Measurements from ENCODE around the gene RNF183. TPM values are rescaled to one million over a fixed set of nuclear protein-coding genes. Genes with fewer than 3 reads are reported as not detected.
A peak's percentile ranks its signal among the peaks of the same experiment; 100 is the strongest.

Gene RNF183
- total and polyA plus RNA-seq, 8 donors = 0.43 to 5.6 (median 1.5) TPM; not detected in 2

- Histone ChIP-seq H3K27me3 (peaks cover 0 to 13% (median 0%) of the 10 kb centered on the region in 3 donors), H3K9me3 (no peaks in the 10 kb centered on the region), H3K4me1 (peaks cover 0 to 5% (median 0%) of the 10 kb centered on the region in 4 donors), H3K27ac (no peak overlapping the region), H3K4me3 (no peak overlapping the region), H3K36me3 (no peaks in the 10 kb centered on the region)
- intact Hi-C loops (cut with DNase I; ENCODE audit: low total_unique reads) = no loop called here
- TF ChIP-seq CTCF (IDR thresholded peaks at IDR 0.05) (no peak), POLR2AphosphoS5 (IDR thresholded peaks at IDR 0.05) (no peak), EP300 (IDR thresholded peaks at IDR 0.05) (no peak), POLR2A (IDR thresholded peaks at IDR 0.05) (no peak)
- 77 to 97% (median 81%) methylated on average over 1 of the region's 1 CpG for WGBS, 5 donors
- no peak for DNase-seq
These were observed 3.4 kb upstream of the RNF183 start for GRCh38 chr9:113306566-113306965.

- WGBS, 5 donors = 88 to 94% (median 90%) methylated on average over 8 of the region's 8 CpGs
- no peak for TF ChIP-seq CTCF (IDR thresholded peaks at IDR 0.05)
- no peak for TF ChIP-seq POLR2AphosphoS5 (IDR thresholded peaks at IDR 0.05)
- TF ChIP-seq POLR2A (IDR thresholded peaks at IDR 0.05) = no peak
- TF ChIP-seq EP300 (IDR thresholded peaks at IDR 0.05) = no peak
- H3K4me1 ChIP-seq = peaks cover 0 to 13% (median 8%) of the 10 kb centered on the region in 4 donors
- H3K4me3 ChIP-seq = no peak overlapping the region
- H3K9me3 ChIP-seq = no peaks in the 10 kb centered on the region
- no peak overlapping the region for H3K27ac ChIP-seq
- peaks cover 0 to under 1% (median 0%) of the 10 kb centered on the region in 3 donors for H3K27me3 ChIP-seq
- no peak for DNase-seq
- intact Hi-C loops (cut with DNase I; ENCODE audit: low total_unique reads) = no loop called here
- H3K36me3 ChIP-seq = no peaks in the 10 kb centered on the region
These were observed 1.6 kb downstream of the RNF183 start for GRCh38 chr9:113301548-113301947.

- 21 to 40% (median 33%) methylated on average over 7 to 8 of the region's 8 CpGs for WGBS, 5 donors
These were observed 3.3 kb downstream of the RNF183 start for GRCh38 chr9:113299800-113300292.

GRCh38 chr9:113298924-113299770 is 4.0 kb downstream of the RNF183 start:
- TF ChIP-seq EP300 (IDR thresholded peaks at IDR 0.05) (no peak), CTCF (IDR thresholded peaks at IDR 0.05) (no peak), POLR2AphosphoS5 (IDR thresholded peaks at IDR 0.05) (no peak)
- 86 to 91% (median 88%) methylated on average over 12 to 15 of the region's 15 CpGs for WGBS, 5 donors
- H3K27ac ChIP-seq = no peak overlapping the region
- H3K4me3 ChIP-seq = no peak overlapping the region
- H3K9me3 ChIP-seq = no peaks in the 10 kb centered on the region
- H3K27me3 ChIP-seq = no peaks in the 10 kb centered on the region
- H3K36me3 ChIP-seq = peaks cover 0 to under 1% (median 0%) of the 10 kb centered on the region in 4 donors
- DNase-seq = peak in 1 of 2 donors; percentile 44
- H3K4me1 ChIP-seq = peaks cover 0 to 13% (median 8%) of the 10 kb centered on the region in 4 donors
- intact Hi-C loops (cut with DNase I; ENCODE audit: low total_unique reads) = no loop called here

More at GRCh38 chr9:113299800-113300292, 3.3 kb downstream of the RNF183 start:
- Histone ChIP-seq H3K4me3 (peak overlapping the region in 1 of 4 donors; percentile 1), H3K9me3 (no peaks in the 10 kb centered on the region), H3K36me3 (no peaks in the 10 kb centered on the region), H3K27me3 (no peaks in the 10 kb centered on the region), H3K4me1 (peaks cover 0 to 13% (median 8%) of the 10 kb centered on the region in 4 donors), H3K27ac (peak overlapping the region in 1 of 5 donors; percentile 11)
- TF ChIP-seq POLR2AphosphoS5 (IDR thresholded peaks at IDR 0.05) = peak in 1 of 3 donors; percentile 63
- TF ChIP-seq EP300 (IDR thresholded peaks at IDR 0.05) = no peak
- DNase-seq = peak; percentile 53 to 92
- intact Hi-C loops (cut with DNase I; ENCODE audit: low total_unique reads) = no loop called here

All from stomach (tissue), 9 donors.